ENCODE data around the gene SYTL1.

SYTL1 gene

DNA sequence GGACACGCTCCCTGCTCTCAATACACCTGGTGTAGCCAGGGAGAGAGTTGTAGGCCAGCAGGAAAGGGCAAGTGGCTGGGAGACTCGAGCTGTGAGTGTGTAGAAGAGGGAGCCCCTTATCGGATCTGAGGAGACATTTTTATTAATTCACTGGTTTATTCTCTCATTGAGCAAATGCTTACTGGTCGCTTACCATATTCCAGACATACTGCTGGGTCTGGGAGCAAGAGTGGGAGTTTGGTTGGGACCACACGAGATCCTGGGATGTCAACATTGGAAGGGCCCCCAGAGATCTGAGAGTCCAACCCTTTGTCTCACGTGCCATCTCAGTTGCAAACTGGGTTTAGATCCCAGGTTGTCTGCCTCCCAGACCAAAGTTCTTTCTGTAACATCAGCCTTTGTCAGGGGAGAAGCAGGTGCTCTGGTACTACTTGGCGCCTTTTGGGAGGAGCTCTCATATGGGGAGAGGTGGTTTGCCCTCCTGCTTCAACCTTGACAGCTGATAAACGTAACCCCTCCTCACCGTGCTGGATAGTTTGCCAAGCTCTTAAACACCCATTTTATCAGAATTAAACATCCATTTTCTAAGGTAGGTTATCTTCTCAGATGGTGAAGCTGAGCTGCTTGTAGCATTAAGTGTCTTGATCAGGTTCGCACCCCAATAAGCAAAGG is 19.1 kb upstream of the SYTL1 start:
- DNase-seq: no peak
- H2AK5ac ChIP-seq (ENCODE audit: low read length, severe bottlenecking): no peak overlapping the region
- no peak overlapping the region for H2BK15ac ChIP-seq (ENCODE audit: low read depth, poor library complexity, severe bottlenecking)
- peak overlapping the region; percentile 82 to 99 for H3K18ac ChIP-seq (ENCODE audit: low read depth in 1 of 2, low read length in 2 of 2)
- H2BK5ac ChIP-seq (ENCODE audit: low read depth, low read length, poor library complexity, severe bottlenecking): peak overlapping the region; percentile 5
- no peak overlapping the region for H2BK120ac ChIP-seq (ENCODE audit: low read depth, low read length)
- peak overlapping the region; percentile 69 for H3K4me2 ChIP-seq (ENCODE audit: low read length, poor library complexity, severe bottlenecking)
- peak overlapping the region; percentile 75 for H2AFZ ChIP-seq (ENCODE audit: low read depth, low read length)
- peak overlapping the region in 1 of 2 experiments; percentile 87 for H3K23ac ChIP-seq (ENCODE audit: low read length in 2 of 2)
- peak overlapping the region; percentile 75 for H3K27ac ChIP-seq (ENCODE audit: low read length, poor library complexity, severe bottlenecking)
- no peaks in the 10 kb centered on the region for H3K9me3 ChIP-seq (ENCODE audit: control insufficient read depth, low read length)
- H2BK12ac ChIP-seq (ENCODE audit: low read length in 2 of 2): no peak overlapping the region
- H3K36me3 ChIP-seq (ENCODE audit: control insufficient read depth in 1 of 2, insufficient read depth in 2 of 2, low read depth in 1 of 2, low read length in 2 of 2): peaks cover 16 to 29% of the 10 kb centered on the region in 2 experiments
- peak overlapping the region; percentile 100 for H3K9ac ChIP-seq (ENCODE audit: low read length)
- peak overlapping the region in 1 of 2 experiments; percentile 98 for H3K14ac ChIP-seq (ENCODE audit: low read length in 2 of 2)
- peaks cover 3% of the 10 kb centered on the region for H3K4me1 ChIP-seq (ENCODE audit: control insufficient read depth, insufficient read depth, low read depth, low read length)
- H3K4ac ChIP-seq (ENCODE audit: low read depth in 1 of 2, low read length in 2 of 2): peak overlapping the region; percentile 89 to 92
- 0% methylated on average over 5 of the region's 10 CpGs for WGBS
- peak overlapping the region; percentile 85 for H4K91ac ChIP-seq (ENCODE audit: low read length)
- peaks cover 4% of the 10 kb centered on the region for H3K79me1 ChIP-seq (replicated peaks; ENCODE audit: low read length, poor library complexity, severe bottlenecking)
- peak overlapping the region; percentile 90 to 100 for H3K4me3 ChIP-seq (ENCODE audit: insufficient read depth in 1 of 2, low read depth in 1 of 2, low read length in 2 of 2)
- H3K27me3 ChIP-seq (ENCODE audit: control insufficient read depth in 1 of 2, insufficient read depth in 1 of 2, low read length in 2 of 2): peaks cover 0 to 11% of the 10 kb centered on the region in 2 experiments
- H4K8ac ChIP-seq (ENCODE audit: low read length): peak overlapping the region; percentile 94

DNA sequence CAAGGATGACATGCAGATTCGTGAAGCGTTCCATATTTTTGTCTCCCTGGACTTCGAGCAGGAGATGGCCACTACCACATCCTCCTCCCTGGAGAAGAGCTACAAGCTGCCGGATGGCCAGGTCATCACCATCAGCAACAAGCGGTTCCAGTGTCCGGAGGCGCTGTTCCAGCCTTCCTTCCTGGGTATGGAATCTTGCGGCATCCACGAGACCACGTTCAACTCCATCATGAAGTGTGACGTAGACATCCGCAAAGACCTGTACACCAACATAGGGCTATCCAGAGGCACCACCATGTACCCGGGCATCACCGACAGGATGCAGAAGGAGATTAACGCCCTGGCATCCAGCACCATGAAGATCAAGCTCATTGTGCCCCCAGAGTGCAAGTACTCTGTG is 16.5 kb upstream of the SYTL1 start:
- Histone ChIP-seq H2BK15ac (ENCODE audit: low read depth, poor library complexity, severe bottlenecking) (no peak overlapping the region), H3K4me3 (ENCODE audit: insufficient read depth in 1 of 2, low read depth in 1 of 2, low read length in 2 of 2) (no peak overlapping the region), H3K27ac (ENCODE audit: low read length, poor library complexity, severe bottlenecking) (no peak overlapping the region), H3K79me1 (replicated peaks; ENCODE audit: low read length, poor library complexity, severe bottlenecking) (peaks cover 10% of the 10 kb centered on the region), H3K9me3 (ENCODE audit: control insufficient read depth, low read length) (no peaks in the 10 kb centered on the region), H4K91ac (ENCODE audit: low read length) (no peak overlapping the region), H3K4me1 (ENCODE audit: control insufficient read depth, insufficient read depth, low read depth, low read length) (peaks cover 3% of the 10 kb centered on the region), H2BK5ac (ENCODE audit: low read depth, low read length, poor library complexity, severe bottlenecking) (no peak overlapping the region), H3K14ac (ENCODE audit: low read length in 2 of 2) (no peak overlapping the region), H2AFZ (ENCODE audit: low read depth, low read length) (no peak overlapping the region), H3K23ac (ENCODE audit: low read length in 2 of 2) (no peak overlapping the region), H3K27me3 (ENCODE audit: control insufficient read depth in 1 of 2, insufficient read depth in 1 of 2, low read length in 2 of 2) (no peaks in the 10 kb centered on the region), H4K8ac (ENCODE audit: low read length) (no peak overlapping the region), H3K18ac (ENCODE audit: low read depth in 1 of 2, low read length in 2 of 2) (no peak overlapping the region), H2BK120ac (ENCODE audit: low read depth, low read length) (no peak overlapping the region), H3K4me2 (ENCODE audit: low read length, poor library complexity, severe bottlenecking) (no peak overlapping the region), H3K9ac (ENCODE audit: low read length) (no peak overlapping the region), H3K36me3 (ENCODE audit: control insufficient read depth in 1 of 2, insufficient read depth in 2 of 2, low read depth in 1 of 2, low read length in 2 of 2) (peaks cover 23 to 42% of the 10 kb centered on the region in 2 experiments), H2AK5ac (ENCODE audit: low read length, severe bottlenecking) (no peak overlapping the region), H3K4ac (ENCODE audit: low read depth in 1 of 2, low read length in 2 of 2) (no peak overlapping the region), H2BK12ac (ENCODE audit: low read length in 2 of 2) (no peak overlapping the region)
- DNase-seq: no peak
- 98% methylated on average over 15 of the region's 15 CpGs for WGBS

- no peak overlapping the region for H3K14ac ChIP-seq (ENCODE audit: low read length in 2 of 2)
- no peak overlapping the region for H2AK5ac ChIP-seq (ENCODE audit: low read length, severe bottlenecking)
- no peak overlapping the region for H2BK120ac ChIP-seq (ENCODE audit: low read depth, low read length)
- H3K27ac ChIP-seq (ENCODE audit: low read length, poor library complexity, severe bottlenecking): no peak overlapping the region
- WGBS: 95% methylated on average over 5 of the region's 5 CpGs
- H3K4me1 ChIP-seq (ENCODE audit: control insufficient read depth, insufficient read depth, low read depth, low read length): peaks cover 11% of the 10 kb centered on the region
- no peak overlapping the region for H4K91ac ChIP-seq (ENCODE audit: low read length)
- H3K9ac ChIP-seq (ENCODE audit: low read length): no peak overlapping the region
- no peak overlapping the region for H3K4me3 ChIP-seq (ENCODE audit: insufficient read depth in 1 of 2, low read depth in 1 of 2, low read length in 2 of 2)
- no peak overlapping the region for H2BK12ac ChIP-seq (ENCODE audit: low read length in 2 of 2)
- no peak overlapping the region for H2BK15ac ChIP-seq (ENCODE audit: low read depth, poor library complexity, severe bottlenecking)
- H3K27me3 ChIP-seq (ENCODE audit: control insufficient read depth in 1 of 2, insufficient read depth in 1 of 2, low read length in 2 of 2): no peaks in the 10 kb centered on the region
- H4K8ac ChIP-seq (ENCODE audit: low read length): peak overlapping the region; percentile 1
- no peak for DNase-seq
- H3K9me3 ChIP-seq (ENCODE audit: control insufficient read depth, low read length): no peaks in the 10 kb centered on the region
- H3K4ac ChIP-seq (ENCODE audit: low read depth in 1 of 2, low read length in 2 of 2): no peak overlapping the region
- H2AFZ ChIP-seq (ENCODE audit: low read depth, low read length): no peak overlapping the region
- no peak overlapping the region for H3K18ac ChIP-seq (ENCODE audit: low read depth in 1 of 2, low read length in 2 of 2)
- peaks cover 49 to 68% of the 10 kb centered on the region in 2 experiments for H3K36me3 ChIP-seq (ENCODE audit: control insufficient read depth in 1 of 2, insufficient read depth in 2 of 2, low read depth in 1 of 2, low read length in 2 of 2)
- H3K4me2 ChIP-seq (ENCODE audit: low read length, poor library complexity, severe bottlenecking): no peak overlapping the region
- peaks cover 30% of the 10 kb centered on the region for H3K79me1 ChIP-seq (replicated peaks; ENCODE audit: low read length, poor library complexity, severe bottlenecking)
- no peak overlapping the region for H2BK5ac ChIP-seq (ENCODE audit: low read depth, low read length, poor library complexity, severe bottlenecking)
- H3K23ac ChIP-seq (ENCODE audit: low read length in 2 of 2): no peak overlapping the region
Measured at GRCh38 chr1:27327964-27328363, 13.9 kb upstream of the SYTL1 start.

DNA sequence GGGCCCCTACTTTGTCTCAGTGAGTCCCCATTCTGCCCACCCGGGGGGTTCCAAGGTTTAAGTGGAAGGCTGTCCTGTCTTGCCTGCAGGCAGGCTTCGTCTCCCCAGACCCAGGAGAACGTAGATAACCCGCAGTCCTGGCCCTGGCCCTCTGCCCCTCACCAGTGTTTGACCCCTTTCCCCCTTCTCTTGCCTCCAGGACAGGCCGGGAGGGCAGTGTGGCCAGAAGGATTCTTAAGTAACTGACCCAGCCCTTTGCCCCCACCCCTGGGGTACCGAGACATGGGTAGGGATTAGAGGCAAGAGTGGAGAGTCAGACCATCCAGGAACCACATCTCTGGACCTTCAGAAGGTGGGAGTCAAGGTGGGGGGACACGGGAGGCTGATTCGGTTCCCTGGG is 11.0 kb upstream of the SYTL1 start:
- no peak overlapping the region for H3K27ac ChIP-seq (ENCODE audit: low read length, poor library complexity, severe bottlenecking)
- H3K9ac ChIP-seq (ENCODE audit: low read length): no peak overlapping the region
- H3K9me3 ChIP-seq (ENCODE audit: control insufficient read depth, low read length): no peaks in the 10 kb centered on the region
- no peak for DNase-seq
- no peak overlapping the region for H4K8ac ChIP-seq (ENCODE audit: low read length)
- no peak overlapping the region for H3K4me2 ChIP-seq (ENCODE audit: low read length, poor library complexity, severe bottlenecking)
- H3K27me3 ChIP-seq (ENCODE audit: control insufficient read depth in 1 of 2, insufficient read depth in 1 of 2, low read length in 2 of 2): no peaks in the 10 kb centered on the region
- WGBS: 91% methylated on average over 7 of the region's 8 CpGs
- no peak overlapping the region for H2AK5ac ChIP-seq (ENCODE audit: low read length, severe bottlenecking)
- H2BK12ac ChIP-seq (ENCODE audit: low read length in 2 of 2): no peak overlapping the region
- no peak overlapping the region for H3K18ac ChIP-seq (ENCODE audit: low read depth in 1 of 2, low read length in 2 of 2)
- H3K4me1 ChIP-seq (ENCODE audit: control insufficient read depth, insufficient read depth, low read depth, low read length): peaks cover 8% of the 10 kb centered on the region
- H3K79me1 ChIP-seq (replicated peaks; ENCODE audit: low read length, poor library complexity, severe bottlenecking): peaks cover 29% of the 10 kb centered on the region
- no peak overlapping the region for H2BK120ac ChIP-seq (ENCODE audit: low read depth, low read length)
- H3K4me3 ChIP-seq (ENCODE audit: insufficient read depth in 1 of 2, low read depth in 1 of 2, low read length in 2 of 2): no peak overlapping the region
- H3K4ac ChIP-seq (ENCODE audit: low read depth in 1 of 2, low read length in 2 of 2): no peak overlapping the region
- H3K23ac ChIP-seq (ENCODE audit: low read length in 2 of 2): no peak overlapping the region
- no peak overlapping the region for H2BK15ac ChIP-seq (ENCODE audit: low read depth, poor library complexity, severe bottlenecking)
- H2AFZ ChIP-seq (ENCODE audit: low read depth, low read length): no peak overlapping the region
- H3K36me3 ChIP-seq (ENCODE audit: control insufficient read depth in 1 of 2, insufficient read depth in 2 of 2, low read depth in 1 of 2, low read length in 2 of 2): peaks cover 64 to 79% of the 10 kb centered on the region in 2 experiments
- no peak overlapping the region for H2BK5ac ChIP-seq (ENCODE audit: low read depth, low read length, poor library complexity, severe bottlenecking)
- H4K91ac ChIP-seq (ENCODE audit: low read length): no peak overlapping the region
- no peak overlapping the region for H3K14ac ChIP-seq (ENCODE audit: low read length in 2 of 2)
